Natural killer cell treated with Interleukin-12 subunit alpha and Interleukin-12 subunit beta and Interleukin-15 and Interleukin-18, amount 100 ng/mL, for 72 hours (primary cell): Measurements from ENCODE around the gene SEC31B. TPM values are rescaled to one million over a fixed set of nuclear protein-coding genes. Genes with fewer than 3 reads are reported as not detected.

Experiments used
- ATAC-seq, 2 donors: fragments of 150-1000 bp; cut with Tn5 transposase in 1 of 2; sonication (Bioruptor Pico), chemical (Tn5 transposase) in 1 of 2; 2 replicates each; pipeline ENCODE4 v1.10.0; 2021
- DNase-seq: peaks from one replicate; pipeline ENCODE4 v3.0.0; 2022; ENCODE audit warnings: low spot score
- H3K27ac Mint-ChIP-seq, 2 donors: 1 replicate in 1 of 2; 2 replicates in 1 of 2; pipeline ENCODE4 v1.8.0; 2022; ENCODE audit warnings: mixed read lengths in 2 of 2, mild to moderate bottlenecking in 1 of 2, moderate library complexity in 1 of 2
- H3K27me3 Mint-ChIP-seq, 2 donors: 1 replicate in 1 of 2; 2 replicates in 1 of 2; pipeline ENCODE4 v1.8.0; 2022; ENCODE audit warnings: mixed read lengths in 2 of 2
- H3K36me3 Mint-ChIP-seq: one replicate; pipeline ENCODE4 v1.8.0; 2022; ENCODE audit warnings: mixed read lengths
- H3K4me1 Mint-ChIP-seq, 2 donors: 1 replicate in 1 of 2; 2 replicates in 1 of 2; pipeline ENCODE4 v1.8.0; 2022; ENCODE audit warnings: low read depth in 2 of 2, mixed read lengths in 2 of 2, mild to moderate bottlenecking in 1 of 2
- H3K4me3 Mint-ChIP-seq: one replicate; pipeline ENCODE4 v1.8.0; 2022; ENCODE audit warnings: mixed read lengths
- H3K9me3 Mint-ChIP-seq: 2 replicates; pipeline ENCODE4 v1.8.0; 2022; ENCODE audit warnings: mixed read lengths
- total RNA-seq, 2 donors: library from RNA; stranded (reverse); gene quantifications; one replicate each; pipeline ENCODE4 v1.2.3, GENCODE V29; 2022

SEC31B gene
- total RNA-seq, 2 donors from 2014 or later: 22.7 to 62.2 TPM

- Mint-ChIP-seq H3K36me3 (no peaks in the 10 kb centered on the region), H3K27me3 (peaks cover 31 to 36% of the 10 kb centered on the region in 2 donors), H3K4me1 (peaks cover 14 to 17% of the 10 kb centered on the region in 2 donors), H3K27ac (no peak overlapping the region), H3K4me3 (no peak overlapping the region), H3K9me3 (no peaks in the 10 kb centered on the region)
- DNase-seq (no peak), ATAC-seq (no peak)
Measured at GRCh38 chr10:100480002-100480401, 39.7 kb downstream of the SEC31B start.

GRCh38 chr10:100479037-100479436 lies 40.6 kb downstream of the SEC31B start:
- no peak for ATAC-seq
- H3K9me3 Mint-ChIP-seq: no peaks in the 10 kb centered on the region

DNA sequence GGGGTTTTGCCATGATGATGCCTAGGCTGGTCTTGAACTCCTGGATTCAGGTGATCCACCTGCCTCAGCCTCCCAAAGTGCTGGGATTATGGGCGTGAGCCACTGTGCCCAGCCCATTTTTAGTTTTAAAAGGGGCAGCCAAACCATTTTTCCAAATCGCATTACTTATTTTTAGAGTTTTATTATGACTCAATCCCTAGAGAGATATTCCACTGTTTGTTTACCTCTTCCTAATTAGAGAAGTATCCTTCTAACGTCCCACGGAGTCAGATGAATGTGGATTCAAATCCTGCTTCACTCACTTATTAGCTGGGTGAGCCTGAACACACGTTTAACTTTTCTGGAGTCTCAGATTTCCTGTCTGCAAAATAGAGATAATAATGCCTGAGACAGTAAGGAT lies 41.7 kb downstream of the SEC31B start:
- Mint-ChIP-seq H3K4me1 (peaks cover 7 to 11% of the 10 kb centered on the region in 2 donors), H3K36me3 (no peaks in the 10 kb centered on the region), H3K4me3 (no peak overlapping the region), H3K9me3 (no peaks in the 10 kb centered on the region), H3K27me3 (peaks cover 28% of the 10 kb centered on the region in 2 donors), H3K27ac (no peak overlapping the region)
- no peak for ATAC-seq
- no peak for DNase-seq

More at GRCh38 chr10:100479037-100479436, 40.6 kb downstream of the SEC31B start:
- Mint-ChIP-seq H3K36me3 (no peaks in the 10 kb centered on the region), H3K27ac (no peak overlapping the region), H3K27me3 (peaks cover 34 to 36% of the 10 kb centered on the region in 2 donors), H3K4me1 (peaks cover 14 to 17% of the 10 kb centered on the region in 2 donors), H3K4me3 (no peak overlapping the region)
- DNase-seq: no peak

DNA sequence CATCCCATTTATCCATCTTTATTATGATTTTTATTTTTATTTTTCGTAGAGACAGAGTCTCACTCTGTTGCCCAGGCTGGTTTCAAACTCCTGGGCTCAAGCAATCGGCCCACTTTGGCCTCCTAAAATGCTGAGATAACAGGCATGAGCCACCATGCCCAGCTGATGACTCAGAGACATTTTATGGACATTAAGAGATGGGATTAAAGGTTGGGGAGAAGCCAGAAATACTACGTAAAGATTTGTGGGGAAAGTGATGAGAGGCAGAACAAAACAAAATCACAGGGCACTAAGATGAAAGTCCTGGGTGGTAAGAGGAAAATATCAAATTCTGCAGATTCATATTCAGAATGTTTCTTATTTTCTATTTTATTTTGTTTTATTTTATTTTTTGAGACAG lies 49.3 kb downstream of the SEC31B start:
- Mint-ChIP-seq H3K4me1 (no peaks in the 10 kb centered on the region), H3K4me3 (no peak overlapping the region), H3K36me3 (no peaks in the 10 kb centered on the region), H3K27ac (no peak overlapping the region), H3K9me3 (no peaks in the 10 kb centered on the region), H3K27me3 (peaks cover 23 to 26% of the 10 kb centered on the region in 2 donors)
- DNase-seq: no peak
- ATAC-seq: no peak

- no peak overlapping the region for H3K27ac Mint-ChIP-seq
- H3K36me3 Mint-ChIP-seq: no peaks in the 10 kb centered on the region
- H3K4me3 Mint-ChIP-seq: no peak overlapping the region
- H3K4me1 Mint-ChIP-seq: no peaks in the 10 kb centered on the region
- DNase-seq (no peak), ATAC-seq (no peak)
- H3K27me3 Mint-ChIP-seq: peaks cover 23 to 26% of the 10 kb centered on the region in 2 donors
- no peaks in the 10 kb centered on the region for H3K9me3 Mint-ChIP-seq
Measured at GRCh38 chr10:100469756-100470155, 49.9 kb downstream of the SEC31B start.

GRCh38 chr10:100468978-100469377 lies 50.7 kb downstream of the SEC31B start:
- Mint-ChIP-seq H3K4me1 (no peaks in the 10 kb centered on the region), H3K27ac (no peak overlapping the region), H3K4me3 (no peak overlapping the region), H3K9me3 (no peaks in the 10 kb centered on the region), H3K27me3 (peaks cover 23 to 24% of the 10 kb centered on the region in 2 donors), H3K36me3 (no peaks in the 10 kb centered on the region)
- DNase-seq (no peak), ATAC-seq (no peak)

- no peak overlapping the region for H3K4me3 Mint-ChIP-seq
- H3K27me3 Mint-ChIP-seq: peaks cover 23 to 24% of the 10 kb centered on the region in 2 donors
- no peaks in the 10 kb centered on the region for H3K36me3 Mint-ChIP-seq
- ATAC-seq (no peak), DNase-seq (no peak)
- no peaks in the 10 kb centered on the region for H3K9me3 Mint-ChIP-seq
- H3K27ac Mint-ChIP-seq: no peak overlapping the region
- H3K4me1 Mint-ChIP-seq: no peaks in the 10 kb centered on the region
Measured at GRCh38 chr10:100468322-100468721, 51.3 kb downstream of the SEC31B start.

- Mint-ChIP-seq H3K27ac (no peak within 1 kb of the TSS), H3K9me3 (no peaks in the 10 kb centered on the region), H3K27me3 (peaks cover 17 to 33% of the 10 kb centered on the region in 2 donors), H3K36me3 (no peaks in the 10 kb centered on the region), H3K4me1 (no peaks in the 10 kb centered on the region), H3K4me3 (no peak within 1 kb of the TSS)
- no peak for ATAC-seq
- DNase-seq: no peak
Measured at GRCh38 chr10:100462709-100463108, 57.0 kb downstream of the SEC31B start, which contains the start of gene WNT8B. WNT8B (plus strand) TSS chr10:100463009; CDS start chr10:100463169, 160 bp downstream.

- Mint-ChIP-seq H3K9me3 (no peaks in the 10 kb centered on the region), H3K4me1 (no peaks in the 10 kb centered on the region), H3K27ac (no peak overlapping the region), H3K27me3 (peaks cover 8 to 10% of the 10 kb centered on the region in 2 donors), H3K4me3 (no peak overlapping the region), H3K36me3 (no peaks in the 10 kb centered on the region)
- no peak for ATAC-seq
- DNase-seq: no peak
Measured at GRCh38 chr10:100448951-100449350, 70.7 kb downstream of the SEC31B start.

GRCh38 chr10:100447663-100448062 lies 72.0 kb downstream of the SEC31B start:
- ATAC-seq (no peak), DNase-seq (no peak)
- Mint-ChIP-seq H3K36me3 (no peaks in the 10 kb centered on the region), H3K27me3 (peaks cover 8 to 10% of the 10 kb centered on the region in 2 donors), H3K9me3 (no peaks in the 10 kb centered on the region), H3K4me3 (no peak overlapping the region), H3K4me1 (no peaks in the 10 kb centered on the region), H3K27ac (no peak overlapping the region)

DNA sequence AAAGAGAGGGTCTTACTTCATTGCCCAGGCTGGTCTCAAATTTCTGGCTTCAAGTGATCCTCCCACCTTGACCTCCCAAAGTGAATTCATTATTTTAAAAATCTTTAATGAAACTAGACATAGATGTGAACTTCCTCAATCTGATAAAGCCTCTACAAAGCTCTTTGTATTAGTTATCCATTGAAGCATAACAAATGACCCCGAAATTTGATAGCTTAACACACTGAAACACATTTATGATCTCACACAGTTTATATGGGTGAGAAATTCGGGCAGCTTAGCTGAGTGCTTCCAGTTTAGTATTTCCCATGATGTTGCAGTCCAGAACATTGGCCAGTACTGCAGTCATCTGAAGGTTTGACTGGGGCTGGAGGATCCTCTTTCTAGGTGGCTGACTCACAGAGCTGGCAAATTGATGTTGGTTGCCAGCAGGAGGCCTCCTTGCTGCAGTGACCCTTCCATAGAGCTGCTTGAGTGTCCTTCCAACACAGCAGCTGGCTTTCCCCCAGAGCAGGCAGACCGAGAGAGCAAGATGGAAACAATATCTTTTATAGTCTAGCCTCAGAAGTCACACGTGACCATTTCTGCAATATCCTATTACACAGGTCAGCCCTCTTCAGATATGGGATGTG lies 73.4 kb downstream of the SEC31B start:
- Mint-ChIP-seq H3K4me3 (no peak overlapping the region), H3K36me3 (no peaks in the 10 kb centered on the region), H3K27me3 (peaks cover 0 to 6% of the 10 kb centered on the region in 2 donors), H3K4me1 (no peaks in the 10 kb centered on the region), H3K9me3 (no peaks in the 10 kb centered on the region), H3K27ac (no peak overlapping the region)
- no peak for ATAC-seq
- no peak for DNase-seq

DNA sequence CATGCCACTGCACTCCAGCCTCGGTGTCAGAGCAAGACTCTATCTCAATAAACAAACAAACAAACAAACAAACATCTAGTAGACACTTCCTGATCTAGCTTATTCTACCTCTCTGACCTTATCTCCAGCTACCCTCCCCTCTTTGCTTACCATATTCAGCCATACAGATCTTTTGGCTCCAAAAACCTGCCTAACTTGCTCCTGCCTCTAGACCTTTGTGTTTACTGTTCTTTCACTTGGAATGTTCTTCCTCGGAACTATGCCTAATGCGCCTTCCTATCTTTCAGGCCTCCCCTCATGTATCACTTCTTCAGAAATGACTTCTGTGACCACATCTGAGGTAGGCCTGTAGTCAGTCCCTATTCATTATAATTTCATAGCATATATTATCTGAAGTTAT lies 77.1 kb downstream of the SEC31B start:
- no peak overlapping the region for H3K4me3 Mint-ChIP-seq
- no peak overlapping the region for H3K27ac Mint-ChIP-seq

DNA sequence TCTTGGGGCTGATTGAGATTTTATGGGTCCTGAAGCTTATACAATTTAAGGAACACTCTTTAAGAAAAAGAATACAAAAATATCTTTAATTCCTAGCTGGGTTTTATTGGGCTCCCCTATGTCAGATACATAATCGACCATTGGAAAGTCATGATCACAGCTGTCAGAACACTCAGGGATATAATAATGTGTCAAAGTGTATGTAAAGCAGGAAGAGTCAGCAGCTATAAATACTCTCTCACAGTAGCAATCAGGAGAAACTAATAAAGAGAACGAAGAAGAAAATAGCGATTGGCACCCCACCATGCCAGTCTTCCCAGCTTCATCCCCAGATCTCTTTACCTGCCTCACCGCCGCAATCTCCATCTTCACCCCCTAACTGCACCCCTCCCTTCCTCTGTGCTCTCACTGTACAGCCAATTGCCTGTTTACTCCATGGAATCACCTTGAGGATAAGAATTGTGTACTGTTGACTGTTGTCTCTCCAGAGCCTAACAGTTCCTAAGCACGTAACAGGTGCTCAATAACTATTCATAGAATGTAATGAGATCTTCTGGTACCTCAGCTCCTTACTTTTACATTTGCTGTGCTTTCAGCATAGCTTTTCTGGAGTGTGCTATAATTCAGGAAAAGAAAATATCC lies 80.9 kb downstream of the SEC31B start:
- peaks cover 0 to 5% of the 10 kb centered on the region in 2 donors for H3K27me3 Mint-ChIP-seq
- no peak overlapping the region for H3K4me3 Mint-ChIP-seq
- H3K9me3 Mint-ChIP-seq: no peaks in the 10 kb centered on the region
- ATAC-seq (no peak), DNase-seq (no peak)
- no peaks in the 10 kb centered on the region for H3K36me3 Mint-ChIP-seq
- H3K4me1 Mint-ChIP-seq: peaks cover 0 to 2% of the 10 kb centered on the region in 2 donors
- H3K27ac Mint-ChIP-seq: no peak overlapping the region

More for the DNA sequence above, 77.1 kb downstream of the SEC31B start:
- no peaks in the 10 kb centered on the region for H3K36me3 Mint-ChIP-seq
- H3K9me3 Mint-ChIP-seq: no peaks in the 10 kb centered on the region
- DNase-seq (no peak), ATAC-seq (no peak)
- peaks cover 0 to 3% of the 10 kb centered on the region in 2 donors for H3K27me3 Mint-ChIP-seq
- no peaks in the 10 kb centered on the region for H3K4me1 Mint-ChIP-seq
